NT2/D1 (cell line): ENCODE results near the gene RIMKLB.

Experiments used
- SUZ12 ChIP-seq: IDR thresholded peaks from 2 replicates; pipeline ENCODE4 v1.6.1; 2011; ENCODE audit not compliant: insufficient read length, insufficient read depth; ENCODE audit errors: extremely low read depth
- YY1 ChIP-seq: IDR thresholded peaks from 2 replicates; pipeline ENCODE4 v1.6.1; 2011; ENCODE audit not compliant: insufficient read length, insufficient read depth
- ZNF274 ChIP-seq: IDR thresholded peaks from 2 replicates; pipeline ENCODE4 v1.6.1; 2011; ENCODE audit warnings: mild to moderate bottlenecking, low read depth, low read length

- TF ChIP-seq YY1 (no peak), SUZ12 (no peak), ZNF274 (no peak)
Measured at GRCh38 chr12:8697120-8697475, 693 bp upstream of the RIMKLB start.
